GM21390 (cell line): Measurements from ENCODE around the gene PLEK.
"Not testable (repeated sequence)": the region's sequence is repeated elsewhere in the genome, so short reads cannot be mapped to it uniquely, and the experiment has no call there.

Experiments used
- ATAC-seq: cut with Tn5 transposase; IDR thresholded peaks from one replicate; pipeline ENCODE4 v1.9.1; 2021; ENCODE audit not compliant: unreplicated experiment

PLEK gene

GRCh38 chr2:68384485-68385107, 19.5 kb downstream of the PLEK start:
- ATAC-seq: no peak

- peak; percentile 47 for ATAC-seq
Observed at GRCh38 chr2:68385220-68385906, 20.3 kb downstream of the PLEK start.

GRCh38 chr2:68385907-68386287, 20.8 kb downstream of the PLEK start:
- no peak for ATAC-seq

- ATAC-seq: no peak
Observed at GRCh38 chr2:68386365-68386764, 21.3 kb downstream of the PLEK start.

- peak; percentile 49 for ATAC-seq
Observed at GRCh38 chr2:68387408-68388350, 22.6 kb downstream of the PLEK start.

GRCh38 chr2:68388358-68388757, 23.3 kb downstream of the PLEK start:
- peak; percentile 37 for ATAC-seq

- ATAC-seq: no peak
Observed at GRCh38 chr2:68388772-68389171, 23.7 kb downstream of the PLEK start.

GRCh38 chr2:68390114-68390513, 25.0 kb downstream of the PLEK start:
- no peak for ATAC-seq

- ATAC-seq: no peak
Observed at GRCh38 chr2:68390586-68390985, 25.5 kb downstream of the PLEK start.

- ATAC-seq: no peak
Observed at GRCh38 chr2:68391099-68391498, 26.0 kb downstream of the PLEK start.

GRCh38 chr2:68391869-68392268, 26.8 kb downstream of the PLEK start:
- no peak for ATAC-seq

GRCh38 chr2:68396093-68396492, 31.0 kb downstream of the PLEK start:
- no peak for ATAC-seq

GRCh38 chr2:68397704-68398263, 32.7 kb downstream of the PLEK start:
- not testable (repeated sequence) for ATAC-seq

GRCh38 chr2:68403199-68403644, 38.1 kb downstream of the PLEK start:
- ATAC-seq: peak; percentile 49

GRCh38 chr2:68404164-68404563, 39.1 kb downstream of the PLEK start:
- ATAC-seq: no peak

- ATAC-seq: no peak
Observed at GRCh38 chr2:68404893-68405799, 40.1 kb downstream of the PLEK start.

- ATAC-seq: peak; percentile 89
Observed at GRCh38 chr2:68411397-68412126, 46.5 kb downstream of the PLEK start.

GRCh38 chr2:68412127-68412819, 47.2 kb downstream of the PLEK start:
- ATAC-seq: peak; percentile 48

GRCh38 chr2:68413466-68413865, 48.4 kb downstream of the PLEK start:
- ATAC-seq: no peak
